Measurements from ENCODE around the gene EXD3.

GRCh38 chr9:137458194-137459151 is 35.5 kb upstream of the EXD3 start:
- no peak for TF ChIP-seq CTCF (IDR thresholded peaks at IDR 0.05)
- no peak for TF ChIP-seq POLR2A (IDR thresholded peaks at IDR 0.05)
